Osteoblast (primary cell): ENCODE results near the gene TNIK. TPM values are rescaled to one million over a fixed set of nuclear protein-coding genes. Genes with fewer than 3 reads are reported as not detected.

Experiments
- DNase-seq: peaks from one replicate; pipeline ENCODE4 v3.0.0; 2011; ENCODE audit warnings: low spot score, mixed read lengths; ENCODE audit not compliant: insufficient read length; ENCODE audit errors: missing footprints
- H2AFZ ChIP-seq: 2 replicates; pipeline ENCODE4 v1.6.0; 2011; ENCODE audit warnings: mild to moderate bottlenecking, low read length
- H3K27ac ChIP-seq: 2 replicates; pipeline ENCODE4 v1.5.1; 2011; ENCODE audit warnings: mild to moderate bottlenecking, low read depth, low read length, moderate library complexity
- H3K27me3 ChIP-seq: 2 replicates; pipeline ENCODE4 v1.6.0; 2012; ENCODE audit warnings: mild to moderate bottlenecking, control low read depth, inconsistent platforms, low read length, moderate library complexity; ENCODE audit not compliant: insufficient read depth
- H3K36me3 ChIP-seq: 2 replicates; pipeline ENCODE4 v1.5.1; 2011; ENCODE audit warnings: mild to moderate bottlenecking, low read length, control low read depth, moderate library complexity; ENCODE audit not compliant: insufficient read depth
- H3K4me1 ChIP-seq: 2 replicates; pipeline ENCODE4 v1.5.1; 2011; ENCODE audit warnings: mild to moderate bottlenecking, low read length, control low read depth, moderate library complexity; ENCODE audit not compliant: insufficient read depth
- H3K4me2 ChIP-seq: 2 replicates; pipeline ENCODE4 v1.6.0; 2011; ENCODE audit warnings: mild to moderate bottlenecking, low read length; ENCODE audit not compliant: insufficient read depth
- H3K4me3 ChIP-seq: fragments of 200-600 bp; sonication (generic); 3 replicates; pipeline ENCODE4 v1.5.1; 2012; ENCODE audit warnings: mild to moderate bottlenecking, low read length, inconsistent platforms; ENCODE audit not compliant: insufficient read depth
- H3K79me2 ChIP-seq: 2 replicates; pipeline ENCODE4 v1.6.0; 2012; ENCODE audit warnings: mild to moderate bottlenecking, low read length, control low read depth, inconsistent platforms; ENCODE audit not compliant: insufficient read depth
- H3K9me3 ChIP-seq: 2 replicates; pipeline ENCODE4 v1.5.1; 2011; ENCODE audit warnings: low read depth, low read length, control low read depth
- H4K20me1 ChIP-seq: 2 replicates; pipeline ENCODE4 v1.6.0; 2012; ENCODE audit warnings: mild to moderate bottlenecking, low read length, control low read depth; ENCODE audit not compliant: insufficient read depth
- total RNA-seq: library from RNA; depleted of rRNA; stranded (reverse); fragments of >200 nt; gene quantifications from 2 replicates; pipeline ENCODE4 v1.2.3, GENCODE V29; 2012
- TF ChIP-seq, protein P1 (sequence below): IDR thresholded peaks from 2 replicates; pipeline ENCODE4 v1.5.1; 2011; ENCODE audit warnings: mild to moderate bottlenecking, low read depth, low read length, moderate library complexity; ENCODE audit errors: extremely low read depth

The TNIK gene
- total RNA-seq, 1 donor = 7.6 TPM

DNA sequence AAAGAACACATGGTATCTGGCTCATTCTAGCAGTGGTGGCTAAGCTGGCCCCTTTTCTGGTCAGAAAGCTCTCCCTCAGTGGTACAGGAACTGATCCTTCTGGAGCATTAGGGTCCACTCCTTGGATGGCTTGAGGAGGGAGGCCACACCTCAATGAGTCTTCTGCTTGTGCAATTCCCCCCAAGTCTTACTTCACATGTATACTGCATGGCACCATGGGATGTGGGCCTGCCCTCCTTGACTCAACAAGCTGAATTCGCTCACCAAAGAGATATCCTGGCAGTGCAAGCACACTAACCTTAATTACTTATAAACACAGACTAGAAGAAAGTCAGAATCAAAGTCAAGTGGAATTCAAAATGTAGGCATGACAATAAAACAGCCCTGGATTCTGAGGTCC lies 299.9 kb downstream of the TNIK start:
- H3K4me3 ChIP-seq = no peak overlapping the region
- no peaks in the 10 kb centered on the region for H3K4me1 ChIP-seq
- no peak overlapping the region for H3K4me2 ChIP-seq
- H4K20me1 ChIP-seq = no peaks in the 10 kb centered on the region
- no peaks in the 10 kb centered on the region for H3K36me3 ChIP-seq
- no peak overlapping the region for H3K27ac ChIP-seq
- TF ChIP-seq, protein P1, sequence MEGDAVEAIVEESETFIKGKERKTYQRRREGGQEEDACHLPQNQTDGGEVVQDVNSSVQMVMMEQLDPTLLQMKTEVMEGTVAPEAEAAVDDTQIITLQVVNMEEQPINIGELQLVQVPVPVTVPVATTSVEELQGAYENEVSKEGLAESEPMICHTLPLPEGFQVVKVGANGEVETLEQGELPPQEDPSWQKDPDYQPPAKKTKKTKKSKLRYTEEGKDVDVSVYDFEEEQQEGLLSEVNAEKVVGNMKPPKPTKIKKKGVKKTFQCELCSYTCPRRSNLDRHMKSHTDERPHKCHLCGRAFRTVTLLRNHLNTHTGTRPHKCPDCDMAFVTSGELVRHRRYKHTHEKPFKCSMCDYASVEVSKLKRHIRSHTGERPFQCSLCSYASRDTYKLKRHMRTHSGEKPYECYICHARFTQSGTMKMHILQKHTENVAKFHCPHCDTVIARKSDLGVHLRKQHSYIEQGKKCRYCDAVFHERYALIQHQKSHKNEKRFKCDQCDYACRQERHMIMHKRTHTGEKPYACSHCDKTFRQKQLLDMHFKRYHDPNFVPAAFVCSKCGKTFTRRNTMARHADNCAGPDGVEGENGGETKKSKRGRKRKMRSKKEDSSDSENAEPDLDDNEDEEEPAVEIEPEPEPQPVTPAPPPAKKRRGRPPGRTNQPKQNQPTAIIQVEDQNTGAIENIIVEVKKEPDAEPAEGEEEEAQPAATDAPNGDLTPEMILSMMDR = no peak
- H3K79me2 ChIP-seq = no peaks in the 10 kb centered on the region
- H3K9me3 ChIP-seq = peaks cover 2% of the 10 kb centered on the region
- no peak for DNase-seq
- H2AFZ ChIP-seq = no peak overlapping the region
- peaks cover 3% of the 10 kb centered on the region for H3K27me3 ChIP-seq

DNA sequence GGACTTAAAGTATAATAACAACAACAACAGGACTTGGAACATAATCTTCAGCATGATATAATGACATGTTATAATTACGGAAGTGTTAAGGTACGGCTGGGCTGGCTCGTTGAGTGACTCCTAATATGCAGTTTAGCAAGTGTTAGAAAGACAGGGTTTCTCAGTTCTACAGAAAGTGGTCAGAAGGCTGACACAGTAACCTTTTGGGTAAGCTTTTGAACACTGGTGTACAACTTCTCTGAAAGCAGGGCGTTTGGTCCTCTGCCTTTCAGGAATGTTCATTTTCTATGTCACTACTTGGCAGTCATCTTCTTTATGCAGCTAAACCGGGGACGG lies 300.4 kb downstream of the TNIK start:
- Histone ChIP-seq H4K20me1 (no peaks in the 10 kb centered on the region), H2AFZ (no peak overlapping the region), H3K9me3 (peaks cover 2% of the 10 kb centered on the region), H3K4me2 (no peak overlapping the region), H3K79me2 (no peaks in the 10 kb centered on the region), H3K27me3 (peaks cover 3% of the 10 kb centered on the region), H3K4me3 (no peak overlapping the region), H3K36me3 (no peaks in the 10 kb centered on the region), H3K27ac (no peak overlapping the region), H3K4me1 (no peaks in the 10 kb centered on the region)
- DNase-seq = no peak
- TF ChIP-seq, protein P1 = no peak

- Histone ChIP-seq H3K36me3 (no peaks in the 10 kb centered on the region), H3K27ac (no peak overlapping the region), H3K27me3 (peaks cover 3% of the 10 kb centered on the region), H3K4me2 (no peak overlapping the region), H2AFZ (no peak overlapping the region), H3K9me3 (peaks cover 2% of the 10 kb centered on the region), H3K4me1 (no peaks in the 10 kb centered on the region), H4K20me1 (no peaks in the 10 kb centered on the region), H3K79me2 (no peaks in the 10 kb centered on the region), H3K4me3 (no peak overlapping the region)
- TF ChIP-seq, protein P1 = no peak
- DNase-seq = no peak
Observed at GRCh38 chr3:171159024-171159821, 301.0 kb downstream of the TNIK start.

- Histone ChIP-seq H3K4me2 (no peak overlapping the region), H3K36me3 (no peaks in the 10 kb centered on the region), H3K4me1 (no peaks in the 10 kb centered on the region), H3K27me3 (peaks cover 3% of the 10 kb centered on the region), H3K27ac (no peak overlapping the region), H2AFZ (no peak overlapping the region), H3K79me2 (no peaks in the 10 kb centered on the region), H3K9me3 (peaks cover 2% of the 10 kb centered on the region), H3K4me3 (no peak overlapping the region), H4K20me1 (no peaks in the 10 kb centered on the region)
- TF ChIP-seq, protein P1 = no peak
- DNase-seq = no peak
Observed at GRCh38 chr3:171157980-171158379, 302.2 kb downstream of the TNIK start.
